Spinal cord (tissue), 10 donors: Measurements from ENCODE around the gene TMEM220. TPM values are rescaled to one million over a fixed set of nuclear protein-coding genes. Genes with fewer than 3 reads are reported as not detected.
"Not testable (repeated sequence)": the region's sequence is repeated elsewhere in the genome, so short reads cannot be mapped to it uniquely, and the experiment has no call there.

Experiments
- DNase-seq, 6 donors: peaks; one replicate each; pipeline versions ENCODE4 v3.0.0 to v3.0.0-alpha.2; 2013 to 2015; ENCODE audit warnings: low spot score in 6 of 6, low read depth in 4 of 6
- H3K27ac ChIP-seq: one replicate; pipeline ENCODE4 v1.5.1; 2013; ENCODE audit warnings: low read depth, low read length, control low read depth
- H3K27me3 ChIP-seq: one replicate; pipeline ENCODE4 v1.6.1; 2013; ENCODE audit warnings: low read length; ENCODE audit not compliant: control insufficient read depth, insufficient read depth
- H3K36me3 ChIP-seq: one replicate; pipeline ENCODE4 v1.6.1; 2013; ENCODE audit warnings: low read length; ENCODE audit not compliant: control insufficient read depth, insufficient read depth
- H3K4me1 ChIP-seq: one replicate; pipeline ENCODE4 v1.6.1; 2013; ENCODE audit warnings: low read length; ENCODE audit not compliant: control insufficient read depth, insufficient read depth
- H3K4me3 ChIP-seq: one replicate; pipeline ENCODE4 v1.5.1; 2013; ENCODE audit warnings: low read depth, low read length, control low read depth
- H3K9me3 ChIP-seq: one replicate; pipeline ENCODE4 v1.6.1; 2013; ENCODE audit warnings: low read length; ENCODE audit not compliant: control insufficient read depth, insufficient read depth
- WGBS: methylation state at CpG from one replicate; pipeline ENCODE4 v1.1.5; 2013; ENCODE audit warnings: missing lambda C conversion rate; ENCODE audit not compliant: insufficient coverage; 5-methylcytosine and 5-hydroxymethylcytosine counted together
- polyA plus RNA-seq, 2 donors: library from polyadenylated mRNA; unstranded; fragments of 120-200 nt; gene quantifications; one replicate each; pipeline ENCODE4 v1.2.1, GENCODE V29; 2013; ENCODE audit not compliant: insufficient read length in 2 of 2
- total RNA-seq, 2 donors: library from RNA; depleted of rRNA in 1 of 2; stranded (reverse); fragments of 120-200 nt in 1 of 2; fragments of >200 nt in 1 of 2; gene quantifications; one replicate each; pipeline versions ENCODE4 v1.2.3 to v1.2.4, GENCODE V29; 2013 to 2014
- donor health status: healthy.

Gene TMEM220
- total and polyA plus RNA-seq, 4 donors: 2.6 to 8.3 (median 7.2) TPM

DNA sequence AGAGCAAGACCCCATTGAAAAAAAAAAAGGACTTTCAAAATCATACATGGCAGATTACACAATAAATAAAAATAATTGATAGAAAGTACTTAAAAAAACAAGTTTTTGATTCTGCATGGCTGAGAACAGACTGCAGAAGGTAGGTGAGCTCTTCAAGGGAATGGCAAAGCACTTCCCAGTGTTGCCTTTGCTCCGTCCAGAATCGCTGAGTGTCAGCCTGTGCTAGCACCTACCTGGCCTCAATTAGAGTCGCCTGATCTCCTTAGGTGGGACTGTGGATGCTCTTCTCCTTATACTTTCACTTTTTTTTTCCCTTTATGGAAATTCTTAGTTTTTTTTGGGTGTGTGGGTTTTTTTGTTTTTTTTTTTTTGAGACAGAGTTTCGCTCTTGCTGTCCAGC is 6.0 kb upstream of the TMEM220 start:
- no CpG with 5 or more reads among the region's 4 CpGs for WGBS
- H3K9me3 ChIP-seq: no peaks in the 10 kb centered on the region
- H3K27ac ChIP-seq: no peak overlapping the region
- no peak for DNase-seq
- no peaks in the 10 kb centered on the region for H3K36me3 ChIP-seq
- peaks cover 9% of the 10 kb centered on the region for H3K4me1 ChIP-seq
- no peaks in the 10 kb centered on the region for H3K27me3 ChIP-seq
- no peak overlapping the region for H3K4me3 ChIP-seq

DNA sequence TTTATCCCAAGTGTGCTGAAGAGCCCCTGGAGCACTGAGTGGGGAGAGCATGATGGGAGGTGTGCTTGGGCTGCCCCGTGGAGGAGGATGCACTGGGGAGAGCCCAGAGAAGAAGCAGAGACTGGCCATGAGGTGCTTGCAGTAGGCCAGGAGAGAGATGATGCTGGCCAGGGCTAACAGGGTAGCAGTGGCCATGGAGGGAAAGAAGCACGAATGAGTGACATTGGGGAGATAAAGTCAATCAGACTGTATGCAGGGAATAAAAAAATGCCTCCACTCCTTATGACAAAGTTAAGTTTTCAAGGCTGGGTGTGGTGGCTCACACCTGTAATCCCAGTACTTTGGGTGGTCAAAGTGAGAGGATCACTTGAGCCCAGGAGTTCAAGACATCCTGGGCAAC is 5.4 kb upstream of the TMEM220 start:
- no peak overlapping the region for H3K27ac ChIP-seq
- peaks cover 11% of the 10 kb centered on the region for H3K4me1 ChIP-seq
- H3K4me3 ChIP-seq: no peak overlapping the region
- no peaks in the 10 kb centered on the region for H3K27me3 ChIP-seq
- no peak for DNase-seq
- no peaks in the 10 kb centered on the region for H3K9me3 ChIP-seq
- H3K36me3 ChIP-seq: no peaks in the 10 kb centered on the region
- WGBS: 97% methylated on average over 2 of the region's 2 CpGs

GRCh38 chr17:10733666-10734065 is 3.8 kb upstream of the TMEM220 start:
- Histone ChIP-seq H3K4me1 (peaks cover 19% of the 10 kb centered on the region), H3K27ac (no peak overlapping the region), H3K36me3 (no peaks in the 10 kb centered on the region), H3K9me3 (no peaks in the 10 kb centered on the region), H3K27me3 (no peaks in the 10 kb centered on the region), H3K4me3 (no peak overlapping the region)
- DNase-seq: no peak
- WGBS: 100% methylated on average over 1 of the region's 3 CpGs

- H3K27ac ChIP-seq, H3K36me3 ChIP-seq, H3K27me3 ChIP-seq, H3K9me3 ChIP-seq, DNase-seq, H3K4me3 ChIP-seq: not testable (repeated sequence)
- WGBS: 81% methylated on average over 6 of the region's 6 CpGs
- H3K4me1 ChIP-seq: peaks cover 19% of the 10 kb centered on the region
Measured at GRCh38 chr17:10732121-10732520, 2.3 kb upstream of the TMEM220 start.

- no CpG with 5 or more reads among the region's 6 CpGs for WGBS
- H3K9me3 ChIP-seq: no peaks in the 10 kb centered on the region
- H3K36me3 ChIP-seq: no peaks in the 10 kb centered on the region
- peak overlapping the region; percentile 33 for H3K27ac ChIP-seq
- DNase-seq: no peak
- no peaks in the 10 kb centered on the region for H3K27me3 ChIP-seq
- H3K4me1 ChIP-seq: peaks cover 19% of the 10 kb centered on the region
- H3K4me3 ChIP-seq: no peak overlapping the region
Measured at GRCh38 chr17:10731408-10731879, 1.6 kb upstream of the TMEM220 start.

DNA sequence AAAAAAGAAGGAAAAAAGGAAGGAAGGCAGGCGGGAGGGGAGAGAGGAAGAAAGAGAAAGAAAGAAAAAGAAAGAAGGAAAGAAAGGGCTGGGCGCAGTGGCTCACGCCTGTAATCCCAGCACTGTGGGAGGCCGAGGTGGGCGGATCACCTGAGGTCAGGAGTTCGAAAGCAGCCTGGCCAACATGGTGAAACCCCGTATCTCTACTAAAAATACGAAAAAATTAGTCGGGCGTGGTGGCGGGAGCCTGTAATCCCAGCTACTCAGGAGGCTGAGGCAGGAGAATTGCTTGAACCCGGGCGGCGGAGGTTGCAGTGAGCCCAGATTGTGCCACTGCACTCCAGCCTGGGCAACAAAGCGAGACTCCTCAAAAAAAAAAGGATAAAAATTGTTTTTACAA is 424 bp upstream of the TMEM220 start:
- H3K27me3 ChIP-seq, H3K36me3 ChIP-seq, DNase-seq, H3K9me3 ChIP-seq: not testable (repeated sequence)
- 14% methylated on average over 13 of the region's 15 CpGs for WGBS
- H3K27ac ChIP-seq: peak overlapping the region; percentile 75
- peak overlapping the region; percentile 56 for H3K4me3 ChIP-seq
- H3K4me1 ChIP-seq: peaks cover 19% of the 10 kb centered on the region

DNA sequence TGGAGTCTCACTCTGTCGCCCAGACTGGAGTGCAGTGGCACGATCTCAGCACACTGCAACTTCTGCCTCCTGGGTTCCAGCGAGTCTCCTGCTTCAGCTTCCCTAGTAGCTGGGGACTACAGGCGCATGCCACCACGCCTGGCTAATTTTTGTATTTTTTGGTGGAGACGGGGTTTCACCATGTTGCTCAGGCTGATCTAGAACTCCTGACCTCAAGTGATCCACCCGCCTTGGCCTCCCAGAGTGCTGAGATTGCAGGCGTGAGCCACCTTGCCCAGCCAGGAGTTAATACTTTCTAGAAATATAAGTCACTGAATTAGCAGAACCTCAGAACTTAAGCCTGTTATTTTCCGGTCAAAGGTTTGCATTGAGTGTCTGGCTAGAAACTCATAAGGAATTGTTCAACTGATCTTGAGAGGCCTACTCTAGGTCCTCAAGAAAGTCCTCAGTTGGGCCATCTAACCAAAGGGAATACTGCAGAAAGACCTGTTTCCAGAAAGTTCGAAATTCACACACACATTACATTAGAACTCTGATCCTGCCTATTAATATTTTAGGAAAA is 1.4 kb downstream of the TMEM220 start:
- no peaks in the 10 kb centered on the region for H3K36me3 ChIP-seq
- no peak for DNase-seq
- WGBS: 100% methylated on average over 5 of the region's 10 CpGs
- H3K9me3 ChIP-seq: no peaks in the 10 kb centered on the region
- no peaks in the 10 kb centered on the region for H3K27me3 ChIP-seq
- H3K4me1 ChIP-seq: peaks cover 19% of the 10 kb centered on the region
- no peak overlapping the region for H3K27ac ChIP-seq
- no peak overlapping the region for H3K4me3 ChIP-seq

GRCh38 chr17:10727192-10727591 is 2.6 kb downstream of the TMEM220 start:
- Histone ChIP-seq H3K4me3 (no peak overlapping the region), H3K27ac (no peak overlapping the region), H3K36me3 (no peaks in the 10 kb centered on the region), H3K27me3 (no peaks in the 10 kb centered on the region), H3K4me1 (peaks cover 15% of the 10 kb centered on the region), H3K9me3 (no peaks in the 10 kb centered on the region)
- DNase-seq: no peak
- WGBS: 82% methylated on average over 5 of the region's 5 CpGs

DNA sequence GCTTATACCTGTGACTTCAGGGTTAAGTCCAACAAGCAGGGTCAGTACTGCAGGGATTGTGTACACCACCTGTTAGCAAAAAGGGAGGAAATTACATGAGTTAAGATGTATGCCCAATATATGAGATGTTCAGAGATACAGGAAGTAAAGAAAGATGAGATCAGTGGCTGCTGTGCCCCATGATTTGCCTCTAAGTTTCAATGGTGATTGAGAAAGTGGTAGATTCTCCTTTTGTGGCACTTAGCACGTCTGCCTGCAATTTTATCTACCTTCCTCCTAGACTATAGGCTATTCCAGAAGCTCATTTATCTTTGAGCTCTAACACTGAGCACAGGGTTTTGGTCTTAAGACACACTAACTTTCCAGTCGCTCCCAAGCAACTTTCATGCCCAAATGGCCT is 3.6 kb downstream of the TMEM220 start:
- no peak overlapping the region for H3K27ac ChIP-seq

GRCh38 chr17:10725262-10725661 is 4.6 kb downstream of the TMEM220 start:
- Histone ChIP-seq H3K4me3 (no peak overlapping the region), H3K27ac (no peak overlapping the region), H3K9me3 (no peaks in the 10 kb centered on the region), H3K4me1 (peaks cover 7% of the 10 kb centered on the region), H3K27me3 (no peaks in the 10 kb centered on the region), H3K36me3 (no peaks in the 10 kb centered on the region)
- DNase-seq: no peak
- WGBS: 81% methylated on average over 2 of the region's 3 CpGs

More for the DNA sequence above, 3.6 kb downstream of the TMEM220 start:
- H3K27me3 ChIP-seq: no peaks in the 10 kb centered on the region
- WGBS: 0% methylated on average over 1 of the region's 2 CpGs
- no peak overlapping the region for H3K4me3 ChIP-seq
- H3K36me3 ChIP-seq: no peaks in the 10 kb centered on the region
- peaks cover 13% of the 10 kb centered on the region for H3K4me1 ChIP-seq
- H3K9me3 ChIP-seq: no peaks in the 10 kb centered on the region
- no peak for DNase-seq
